COR-L47 (cell line): ENCODE results near the gene VARS1.
A peak's percentile ranks its signal among the peaks of the same experiment; 100 is the strongest.
"Not testable (repeated sequence)": the region's sequence is repeated elsewhere in the genome, so short reads cannot be mapped to it uniquely, and the experiment has no call there.

Experiments
- DNase-seq: peaks from one replicate; lab custom pipeline; 2025; lab: John Stamatoyannopoulos, UW

Gene VARS1

DNA sequence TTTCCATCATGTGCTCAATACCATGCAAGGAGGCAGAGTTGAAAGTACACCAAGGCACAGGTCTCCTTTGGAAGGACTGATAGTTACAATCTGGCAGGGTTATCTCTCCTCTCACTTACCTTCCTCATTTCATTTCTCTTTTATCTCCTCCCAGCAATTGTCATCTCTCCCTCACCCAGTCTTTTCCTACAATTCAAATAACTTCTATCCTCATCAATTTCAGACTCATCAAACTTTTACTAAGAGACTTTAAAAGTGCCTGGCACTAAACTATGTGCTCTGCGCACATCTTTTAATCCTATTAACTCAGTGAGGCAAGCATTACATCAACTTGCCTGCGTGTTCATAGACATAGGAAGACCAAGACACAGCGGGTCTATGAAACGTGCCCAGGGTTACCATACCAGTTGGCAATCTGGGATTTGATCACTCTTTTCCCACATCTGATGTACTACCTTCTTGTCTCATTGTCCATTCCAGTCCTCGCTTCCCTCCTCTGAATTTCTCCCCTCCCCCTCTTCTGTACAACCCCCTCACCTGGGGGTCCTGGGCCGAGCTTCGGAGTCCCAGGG is 1.2 kb downstream of the VARS1 start:
- DNase-seq: no peak

DNA sequence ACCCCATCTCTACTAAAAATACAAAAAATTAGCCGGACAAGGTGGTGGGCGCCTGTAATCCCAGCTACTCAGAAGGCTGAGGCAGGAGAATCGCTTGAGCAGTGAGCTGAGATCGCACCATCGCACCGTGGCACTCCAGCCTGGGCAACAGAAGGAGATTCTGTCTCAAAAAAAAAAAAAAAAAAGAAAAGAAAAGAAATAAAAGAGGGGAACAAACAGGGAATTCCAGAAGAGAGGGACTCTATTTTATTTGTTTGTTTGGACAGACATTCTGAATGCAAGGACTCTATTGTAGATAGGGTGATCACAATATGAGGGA is 1.7 kb downstream of the VARS1 start:
- DNase-seq: not testable (repeated sequence)

DNA sequence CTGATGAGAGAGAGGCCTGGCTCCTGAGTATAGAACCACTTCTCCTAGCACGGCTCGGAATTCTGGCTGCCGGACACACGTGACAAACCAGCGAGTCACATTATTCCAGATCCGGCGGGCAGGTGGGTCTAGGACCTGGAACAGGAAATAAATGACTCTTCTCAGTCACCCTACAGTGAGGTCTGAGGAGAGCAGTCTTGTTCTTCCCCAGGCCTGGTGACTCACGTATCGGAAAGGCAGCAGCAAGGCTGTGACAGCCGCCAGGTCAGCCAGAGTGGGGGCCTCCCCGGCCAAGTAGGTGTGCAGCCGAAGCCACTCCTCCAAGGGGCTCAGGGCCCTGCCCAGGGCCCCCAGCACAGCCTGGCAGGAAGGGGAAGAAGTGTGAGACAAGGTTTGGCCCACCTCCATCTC is 2.8 kb downstream of the VARS1 start:
- DNase-seq: no peak

DNA sequence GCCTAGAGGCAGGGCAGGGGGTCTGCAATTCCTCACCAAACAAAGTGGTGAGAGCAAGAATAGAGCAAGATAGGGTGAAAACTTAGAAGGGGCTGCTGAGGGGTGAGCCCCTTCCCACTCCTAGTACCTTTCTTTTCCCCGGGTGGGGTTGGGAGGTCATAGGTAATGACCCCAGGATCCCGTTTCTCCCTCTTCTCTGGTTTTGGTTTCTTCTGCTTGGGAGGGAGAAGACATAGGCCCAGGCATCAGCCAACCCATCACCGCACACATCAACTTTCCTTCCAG is 3.5 kb downstream of the VARS1 start:
- DNase-seq: no peak

DNA sequence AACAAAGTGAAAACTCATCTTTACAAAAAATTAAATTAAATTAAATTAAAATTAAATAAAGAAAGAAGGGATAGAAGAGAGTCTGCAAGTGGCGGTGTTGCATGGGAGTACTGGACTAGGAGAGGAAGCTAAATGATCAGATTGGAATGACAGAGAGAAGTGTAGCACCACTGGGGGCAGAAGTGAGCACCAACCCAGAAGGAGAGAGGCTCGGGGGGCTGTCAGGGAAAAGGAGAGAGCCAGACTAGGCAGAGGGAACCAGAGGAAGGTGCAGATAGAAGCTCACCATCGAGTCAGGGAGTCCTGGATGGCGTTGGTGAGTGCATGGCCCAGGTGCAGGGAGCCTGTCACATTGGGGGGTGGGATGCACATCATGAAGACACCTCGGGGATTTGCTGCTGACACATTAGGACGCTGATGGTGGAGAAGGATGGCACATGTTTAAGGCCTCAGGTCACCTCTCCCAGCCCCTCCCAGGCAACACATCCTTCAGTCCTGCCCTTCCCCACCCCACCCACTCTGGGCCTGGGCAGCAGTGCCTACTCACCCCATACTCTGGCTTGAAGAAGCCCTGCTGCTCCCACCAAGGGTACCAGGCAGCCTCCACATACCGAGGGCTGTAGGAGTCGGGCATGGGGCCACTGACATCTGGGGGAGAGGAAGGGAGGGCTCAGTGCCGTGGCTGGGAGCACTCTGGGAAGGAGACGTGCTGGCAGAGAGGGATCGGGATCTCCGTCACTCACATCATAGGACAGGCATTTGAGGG is 4.0 kb downstream of the VARS1 start:
- DNase-seq: peak; percentile 33

DNA sequence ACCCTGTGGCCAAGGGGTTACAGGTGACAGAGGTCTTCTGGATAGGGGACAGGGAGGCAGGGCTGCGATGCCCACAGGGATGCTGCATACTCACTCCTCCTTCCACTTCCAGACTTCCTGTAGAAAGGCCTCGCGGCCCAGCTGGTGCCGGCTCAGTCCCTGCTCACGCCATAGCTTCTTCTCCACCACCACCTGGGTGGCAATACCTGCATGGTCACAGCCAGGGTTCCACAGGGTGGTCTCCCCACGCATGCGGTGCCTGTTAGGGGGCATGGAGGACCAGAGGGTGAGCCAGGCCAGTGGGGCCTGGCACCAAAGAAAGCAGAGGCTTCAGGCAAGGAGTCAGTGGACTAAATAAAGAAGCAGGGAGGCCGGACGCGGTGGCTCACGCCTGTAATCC is 10.1 kb downstream of the VARS1 start:
- no peak for DNase-seq

DNA sequence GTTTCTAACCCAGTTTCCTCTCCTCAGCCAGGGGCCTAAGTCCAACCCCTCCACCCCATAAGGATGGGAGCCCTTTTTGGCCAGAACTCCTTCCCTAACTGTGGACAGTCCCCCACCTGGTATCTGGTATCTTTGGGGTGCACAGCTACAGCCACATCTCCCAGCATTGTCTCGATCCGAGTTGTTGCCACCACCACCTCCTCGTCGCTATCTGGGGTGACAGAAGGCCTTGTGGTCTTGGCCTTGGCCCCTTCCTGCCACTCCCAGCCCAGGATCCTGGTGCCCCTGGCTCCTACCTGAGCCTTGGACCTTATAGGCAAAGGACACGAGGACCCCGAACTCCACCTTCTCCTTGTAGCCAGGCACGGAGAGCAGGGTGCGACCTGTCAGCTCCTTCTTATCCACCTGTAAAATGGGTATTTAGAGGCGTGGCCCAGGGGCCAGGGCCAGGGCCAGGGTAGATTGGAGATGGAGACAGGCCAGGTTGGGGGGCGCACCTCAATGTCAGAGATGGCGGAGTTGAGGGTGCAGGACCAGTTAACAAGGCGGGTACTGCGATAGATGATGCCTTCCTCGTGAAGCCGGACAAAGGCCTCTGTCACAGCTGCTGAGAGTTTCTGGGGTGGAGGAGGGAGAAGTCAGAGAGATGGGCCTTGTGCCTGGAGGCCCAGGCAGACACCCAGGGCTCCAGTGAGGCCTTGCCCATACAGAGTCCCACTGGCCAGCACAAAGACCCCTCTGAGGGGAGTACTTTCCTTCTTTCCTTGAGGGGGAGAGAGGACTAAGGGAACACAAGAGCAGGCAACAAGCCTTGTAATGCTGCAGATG is 11.2 kb downstream of the VARS1 start:
- DNase-seq: no peak

DNA sequence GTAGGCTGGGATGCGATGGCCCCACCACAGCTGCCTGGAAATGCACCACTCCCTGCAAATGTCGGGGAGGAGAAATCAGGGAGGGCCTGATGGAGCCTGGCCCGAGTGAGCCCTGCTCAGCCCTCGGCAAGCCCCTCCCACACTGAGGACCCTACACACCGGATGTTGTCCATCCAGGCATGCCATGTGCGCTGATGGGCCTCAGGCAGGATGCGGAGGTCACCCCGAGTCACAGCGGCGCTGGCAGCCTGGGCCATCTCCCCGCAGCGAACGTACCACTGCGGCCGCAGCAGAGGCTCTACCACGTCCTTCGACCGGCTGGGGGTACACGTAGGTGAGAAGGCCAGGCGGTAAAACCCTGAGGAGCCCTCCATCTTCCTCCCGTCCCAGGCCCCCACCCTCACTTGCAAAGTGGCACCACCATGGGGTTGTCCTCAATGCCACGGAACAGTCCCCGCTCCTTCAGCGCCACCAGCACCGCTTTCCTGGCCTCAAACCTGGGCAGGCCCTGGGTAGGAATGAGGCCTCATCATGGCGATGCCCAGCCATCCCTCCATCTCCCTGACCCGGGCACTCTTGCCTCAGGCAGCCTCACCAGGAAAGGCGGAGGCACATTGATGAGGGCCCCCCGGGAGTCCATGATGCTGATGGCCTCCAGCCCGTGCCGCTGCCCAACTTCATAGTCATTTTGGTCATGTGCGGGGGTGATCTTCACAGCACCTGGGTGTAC is 13.3 kb downstream of the VARS1 start:
- DNase-seq: no peak

DNA sequence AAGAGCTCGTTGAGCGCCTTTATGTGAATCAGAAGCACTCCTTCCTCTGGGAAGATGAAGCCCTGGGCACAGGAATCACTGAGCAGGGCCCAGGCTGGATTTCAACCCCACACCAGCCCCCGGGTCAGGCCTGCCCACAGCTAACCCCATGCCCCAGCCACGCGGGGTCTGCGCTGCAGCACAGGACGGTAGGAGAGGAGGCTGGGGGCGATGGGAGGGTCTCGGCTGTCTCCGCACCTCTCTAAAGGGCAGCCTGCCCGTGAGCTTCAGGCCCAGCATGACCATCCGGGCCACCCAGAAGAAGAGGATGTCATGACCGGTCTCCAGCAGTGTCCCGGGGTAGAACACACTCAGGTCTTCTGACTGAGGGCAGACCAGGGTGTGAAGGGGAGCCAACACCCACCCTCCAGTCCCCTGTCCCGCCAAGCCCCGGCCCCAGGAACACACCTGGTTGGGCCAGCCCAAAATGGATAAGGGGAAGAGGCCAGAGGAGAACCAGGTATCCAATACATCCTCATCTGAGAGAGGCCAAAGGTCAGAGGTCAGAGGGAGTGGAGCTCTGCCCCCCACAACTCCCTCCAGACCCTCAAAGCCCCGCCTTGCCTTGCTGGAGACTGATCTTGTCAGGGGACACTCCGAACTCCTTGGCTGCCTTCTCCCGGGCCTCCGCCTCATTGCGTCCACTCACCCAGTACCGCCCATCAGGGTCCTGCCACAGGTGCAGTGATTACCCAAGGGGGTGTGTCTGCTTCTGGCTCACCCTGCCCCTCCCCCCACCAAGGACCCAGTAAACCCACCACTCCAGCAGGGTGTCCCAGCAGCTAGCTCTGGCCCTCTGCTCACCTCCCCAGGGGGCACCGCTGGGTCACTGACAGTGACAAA is 14.1 kb downstream of the VARS1 start:
- no peak for DNase-seq

DNA sequence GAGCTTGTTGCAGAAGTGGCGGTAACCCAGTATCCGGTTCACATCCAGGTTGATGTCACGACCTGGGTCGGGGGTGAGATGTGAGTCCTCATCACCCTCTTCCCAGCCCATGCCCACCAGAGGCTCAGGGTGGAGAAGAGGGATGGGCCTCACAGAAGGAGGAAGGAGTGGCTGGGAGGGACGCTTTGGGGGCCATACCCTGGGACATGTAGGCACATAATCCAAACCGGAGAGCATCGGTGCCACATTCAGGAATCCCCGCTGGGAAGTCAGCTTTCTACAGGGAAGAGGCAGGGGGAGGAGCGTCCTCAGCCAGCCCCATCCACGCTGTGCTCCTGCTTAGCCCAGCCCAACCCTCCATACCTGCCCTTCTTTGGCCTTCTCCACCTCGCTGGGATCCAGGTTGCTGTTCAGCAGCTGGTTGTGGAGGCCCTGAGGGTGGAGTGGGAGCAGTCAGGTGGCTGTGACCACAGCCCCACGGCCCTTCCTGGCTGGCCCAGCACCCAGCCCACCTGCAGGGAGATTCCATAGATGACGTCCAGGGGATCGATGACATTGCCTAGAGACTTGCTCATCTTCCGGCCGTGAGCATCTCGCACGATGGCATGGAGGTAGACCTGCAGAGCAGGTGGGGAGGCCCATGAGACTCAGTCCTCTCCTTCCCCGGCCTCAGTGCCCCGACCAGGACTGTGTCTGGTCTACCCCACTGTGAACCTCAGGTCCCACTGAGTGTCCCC is 14.9 kb downstream of the VARS1 start:
- DNase-seq: no peak

DNA sequence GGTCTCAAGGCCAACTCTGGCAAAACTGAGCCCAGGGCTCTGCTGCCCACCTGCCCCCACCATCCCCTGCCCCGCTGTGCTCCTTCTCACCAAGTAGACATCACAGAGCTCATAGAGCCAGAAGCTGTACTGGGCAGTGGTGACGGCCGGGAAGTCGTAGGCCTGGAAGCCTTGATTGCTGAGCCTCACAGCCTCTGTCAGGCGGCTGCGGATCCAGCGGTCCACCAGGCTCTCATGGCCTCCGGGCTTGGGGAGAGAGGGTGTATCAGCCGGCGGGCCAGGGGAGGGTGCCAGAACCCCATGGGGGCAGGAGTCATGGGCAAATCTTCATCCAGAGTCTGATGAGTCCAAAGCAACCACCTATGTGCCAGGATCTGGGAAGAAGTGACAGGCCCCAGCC is 15.6 kb downstream of the VARS1 start:
- DNase-seq: no peak

DNA sequence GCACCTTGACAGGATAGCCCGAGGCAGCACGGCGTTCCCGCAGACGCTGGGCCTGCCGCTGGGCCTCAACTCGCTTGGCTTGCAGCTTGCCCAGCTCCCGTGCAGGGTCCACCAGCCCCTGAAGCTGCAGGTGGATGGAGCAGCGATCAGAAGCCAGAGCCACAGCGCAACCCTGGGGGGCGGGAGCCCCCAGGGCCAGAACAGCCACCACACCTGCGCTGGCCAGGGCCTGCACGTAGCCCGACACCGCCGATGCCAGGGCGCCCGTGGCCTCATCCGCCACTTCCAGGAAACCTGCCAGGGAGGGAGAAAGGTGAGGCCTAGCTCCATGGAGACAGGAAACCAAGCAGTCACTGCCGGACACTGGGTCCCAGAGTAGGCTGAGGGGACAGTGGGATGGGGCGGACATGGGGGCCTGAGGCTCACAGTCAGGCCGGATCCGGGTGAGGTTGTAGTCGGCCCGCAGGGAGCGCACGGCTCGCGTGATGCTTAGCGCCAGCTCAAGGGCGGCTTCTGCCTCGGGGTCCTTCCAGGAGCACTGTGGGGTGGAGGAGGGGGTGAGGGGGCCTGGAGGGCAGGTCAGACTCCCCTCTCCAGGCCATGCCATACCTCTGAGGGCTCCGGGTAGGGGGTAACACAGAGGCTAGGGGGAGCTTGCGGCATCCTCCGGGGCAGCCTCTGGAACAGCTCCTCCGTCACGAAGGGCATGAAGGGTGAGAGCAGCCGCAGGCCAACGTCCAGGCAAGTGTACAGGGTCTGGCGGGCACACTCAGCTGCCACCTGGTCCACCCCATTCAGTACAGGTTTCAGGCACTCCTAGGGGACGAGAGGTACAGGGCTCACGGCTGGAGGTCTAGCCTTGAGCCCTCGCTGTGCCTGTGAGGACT is 16.3 kb downstream of the VARS1 start:
- no peak for DNase-seq

DNA sequence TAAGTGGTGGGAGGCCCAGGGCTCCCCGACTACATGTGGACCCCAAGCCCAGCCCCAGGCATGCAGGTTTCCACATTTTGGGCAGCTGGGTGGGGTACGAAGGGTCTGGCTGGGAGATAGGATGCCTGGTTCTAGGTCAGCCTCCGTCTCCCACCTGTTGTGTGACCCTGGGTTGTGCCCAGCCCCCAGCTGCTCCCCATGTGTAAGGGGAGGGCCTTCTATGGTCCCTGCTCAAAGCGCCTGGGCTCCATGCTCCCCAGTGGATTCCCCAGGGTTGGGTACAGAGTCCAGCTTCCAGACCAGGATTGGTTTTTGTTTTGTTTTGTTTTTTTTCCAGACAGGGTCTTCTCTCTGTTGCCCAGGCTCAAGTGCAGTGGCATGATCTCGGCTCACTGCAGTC is 17.4 kb downstream of the VARS1 start:
- no peak for DNase-seq

DNA sequence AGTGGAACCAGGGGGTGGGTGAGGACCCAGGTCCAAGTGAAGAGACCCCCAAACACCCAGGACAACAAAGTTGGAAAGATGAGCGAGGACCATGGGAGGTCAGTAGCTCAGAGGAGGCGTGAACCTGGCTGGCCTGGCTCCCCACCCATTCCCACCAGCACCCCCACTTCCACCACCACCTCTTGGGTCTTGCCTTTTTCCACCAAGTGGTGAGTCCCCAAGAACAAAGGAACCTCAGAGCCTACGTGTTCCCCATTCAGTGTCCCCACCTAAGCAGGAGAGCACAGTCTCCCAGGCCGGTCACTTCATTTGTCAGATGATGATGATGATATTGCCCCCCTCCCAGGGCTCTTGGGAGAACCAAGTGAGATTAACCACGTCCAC is 17.9 kb downstream of the VARS1 start:
- no peak for DNase-seq

DNA sequence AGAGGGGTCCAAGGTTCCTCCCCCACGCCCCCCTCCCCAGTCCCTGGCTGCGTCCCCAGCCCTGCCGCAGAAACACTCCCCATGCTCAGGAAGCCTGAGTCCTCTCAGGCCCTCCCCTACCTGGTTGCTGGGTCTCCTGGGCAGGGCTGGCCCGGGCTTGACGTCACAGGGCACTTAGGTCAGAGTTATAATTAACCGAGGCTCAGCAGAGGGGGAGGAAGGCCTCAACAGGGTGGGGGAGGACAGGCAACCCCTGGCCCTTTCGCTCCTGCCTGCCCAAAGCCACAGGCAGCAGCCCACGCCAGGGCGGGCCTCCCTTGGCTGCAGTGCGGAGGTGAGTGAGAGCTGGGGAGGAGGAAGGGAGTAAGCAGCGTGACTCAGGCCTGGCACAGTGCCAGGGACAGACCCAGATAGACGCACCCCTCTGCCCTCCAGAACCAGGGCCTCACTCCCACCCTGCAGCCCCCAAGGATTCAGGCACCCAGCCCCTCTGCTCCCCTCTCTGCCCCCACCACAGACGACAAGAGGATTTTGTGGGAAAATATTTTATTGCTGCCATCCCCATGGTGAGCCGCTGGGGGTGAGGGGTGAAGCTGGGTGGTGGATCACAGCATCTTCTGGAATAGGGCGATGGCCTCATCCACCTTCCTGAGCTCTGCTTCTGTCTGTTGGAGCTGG is 18.4 kb downstream of the VARS1 start, which contains the start of gene VWA7:
Gene VWA7, minus strand, starts transcription at position 340 of the 678 bp plus-strand sequence. CDS start 549 bp downstream, outside the sequence.
- DNase-seq: peak; percentile 60

DNA sequence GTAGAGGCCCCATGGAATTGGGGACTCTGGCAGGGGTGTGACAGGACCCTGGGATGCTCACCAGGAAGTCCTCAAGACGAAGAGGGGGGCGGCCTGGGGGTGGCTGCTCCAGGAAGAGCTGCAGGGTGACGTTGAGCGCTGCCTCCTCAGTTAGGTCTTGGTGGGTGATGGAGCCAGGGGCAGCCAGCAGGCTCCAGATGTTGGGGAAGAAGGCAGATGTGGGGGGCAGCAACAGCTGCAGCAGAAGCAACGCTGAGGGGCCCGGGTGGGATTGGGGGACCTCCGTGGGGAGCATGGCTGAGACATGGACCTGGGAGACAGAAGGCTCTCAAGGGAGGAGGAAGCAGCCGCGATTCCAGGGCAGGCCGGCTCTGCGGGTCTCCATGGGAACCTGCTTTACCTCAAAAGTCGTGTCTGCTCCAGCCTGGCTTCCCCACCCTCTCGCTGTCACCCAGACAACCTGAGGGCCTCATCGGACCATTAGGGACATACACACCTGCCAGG is 19.0 kb downstream of the VARS1 start:
- DNase-seq: peak; percentile 55

DNA sequence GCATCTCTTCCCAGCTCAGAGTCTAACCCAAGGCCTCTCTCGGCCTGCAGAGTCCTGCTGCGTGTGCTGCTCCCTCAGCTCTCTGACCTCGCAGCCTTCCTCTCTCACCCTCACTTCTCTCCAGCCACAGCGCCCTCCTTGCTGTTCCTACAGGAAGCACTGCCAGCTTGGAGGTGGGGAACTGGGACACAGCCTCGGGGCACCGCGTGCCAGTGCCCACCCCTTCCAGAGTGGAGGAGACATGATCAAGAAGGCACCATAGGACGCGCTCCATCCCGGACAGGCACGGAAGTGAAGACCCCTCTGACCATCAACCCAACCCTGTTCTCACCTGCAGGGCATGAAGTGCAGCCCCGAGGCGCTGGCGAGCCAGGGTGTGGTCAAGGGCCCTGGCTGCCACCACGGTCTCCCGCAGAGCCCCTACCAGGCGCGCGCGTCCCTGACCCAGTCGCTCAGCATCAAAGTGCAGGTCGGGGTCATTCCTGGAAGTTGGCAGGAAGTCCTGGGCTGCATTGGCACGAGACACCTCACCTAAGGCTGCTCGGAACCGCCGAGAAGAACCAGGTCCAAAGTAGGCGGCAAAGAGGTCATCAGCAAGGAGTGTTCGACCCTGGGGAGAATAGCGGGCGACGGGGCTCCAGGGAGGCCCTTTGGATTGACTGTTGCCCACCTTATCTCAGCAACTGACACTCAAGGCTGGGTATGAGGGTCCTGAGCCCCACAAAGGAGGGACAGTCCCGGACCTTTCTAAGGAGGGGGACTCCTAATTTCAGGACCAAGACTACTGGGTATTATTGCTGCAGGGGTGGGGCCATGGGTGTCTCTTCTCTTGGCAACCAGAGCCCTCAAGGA is 19.7 kb downstream of the VARS1 start:
- no peak for DNase-seq

DNA sequence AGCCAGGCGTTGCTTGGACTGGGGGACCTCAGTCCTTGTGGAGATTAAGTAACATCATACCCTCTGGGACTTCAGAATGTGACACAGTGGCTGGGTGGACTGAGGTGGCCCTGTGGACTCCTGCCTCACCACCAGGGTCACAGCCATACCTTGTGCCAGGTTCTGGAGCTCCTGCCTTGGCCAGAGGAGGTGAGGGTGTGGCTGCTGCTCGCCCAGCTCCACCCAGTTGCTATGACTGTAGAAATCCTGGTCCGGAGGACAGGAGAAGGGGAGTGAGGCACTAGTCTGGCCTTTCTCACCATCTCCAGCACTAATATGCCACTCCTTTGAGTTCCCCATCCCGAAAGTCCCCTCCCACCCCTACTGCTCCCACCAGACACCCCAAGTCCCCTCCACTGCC is 20.4 kb downstream of the VARS1 start:
- no peak for DNase-seq
